HFFc6 (cell line): ENCODE results near the gene OSTN. TPM values are rescaled to one million over a fixed set of nuclear protein-coding genes. Genes with fewer than 3 reads are reported as not detected.

ENCODE experiments used
- DNase-seq: peaks from one replicate; pipeline ENCODE4 v3.0.0-alpha.2; 2018
- H3K27ac Mint-ChIP-seq: 2 replicates; pipeline ENCODE4 v1.8.0; 2020; ENCODE audit warnings: mild to moderate bottlenecking, mixed read lengths
- H3K27me3 Mint-ChIP-seq: 2 replicates; pipeline ENCODE4 v1.8.0; 2021; ENCODE audit warnings: mild to moderate bottlenecking, moderate library complexity, mixed read lengths; ENCODE audit not compliant: insufficient read depth
- H3K36me3 Mint-ChIP-seq: 2 replicates; pipeline ENCODE4 v1.8.0; 2021; ENCODE audit warnings: low read depth, mixed read lengths
- H3K4me1 Mint-ChIP-seq: 2 replicates; pipeline ENCODE4 v1.8.0; 2020; ENCODE audit warnings: low read depth, mixed read lengths
- H3K4me3 Mint-ChIP-seq: 2 replicates; pipeline ENCODE4 v1.8.0; 2020; ENCODE audit warnings: mild to moderate bottlenecking, moderate library complexity, mixed read lengths
- H3K9me3 Mint-ChIP-seq: 2 replicates; pipeline ENCODE4 v1.8.0; 2020; ENCODE audit warnings: mild to moderate bottlenecking, mixed read lengths
- CTCF ChIP-seq: fragments of 200-600 bp; sonication (generic); IDR thresholded peaks from 2 replicates; pipeline ENCODE4 v1.5.0; 2021; ENCODE audit warnings: antibody characterized with exemption, mild to moderate bottlenecking
- total RNA-seq, 6 experiments: library from RNA; stranded (reverse); fragmentation: NEBNext Ultra II Directional; extraction: Animal tissue kit (Norgen Biotek cat#: 25700); gene quantifications; 2 replicates in 1 of 6; 3 replicates in 5 of 6; pipeline ENCODE4 v1.2.3, GENCODE V29; 2021

OSTN gene
- total RNA-seq, 6 experiments from 2014 or later, result 0.24 to 0.71 (median 0.34) TPM; not detected in 2

- Mint-ChIP-seq H3K4me1 (peaks cover 58% of the 10 kb centered on the region), H3K27ac (no peak overlapping the region; the same call in 1 of the 2 replicates), H3K36me3 (no peaks in the 10 kb centered on the region), H3K9me3 (no peaks in the 10 kb centered on the region), H3K4me3 (no peak overlapping the region), H3K27me3 (no peaks in the 10 kb centered on the region)
- DNase-seq, result no peak
- no peak for TF ChIP-seq CTCF
These were observed 35.2 kb downstream of the OSTN start for GRCh38 chr3:191234216-191234615.

- TF ChIP-seq CTCF, result no peak
- Mint-ChIP-seq H3K4me1 (peaks cover 69% of the 10 kb centered on the region), H3K36me3 (no peaks in the 10 kb centered on the region), H3K4me3 (peak overlapping the region; percentile 66), H3K9me3 (no peaks in the 10 kb centered on the region), H3K27ac (peak overlapping the region; percentile 88), H3K27me3 (no peaks in the 10 kb centered on the region)
- peak; percentile 71 for DNase-seq
These were observed 36.6 kb downstream of the OSTN start for GRCh38 chr3:191235331-191236314.

- Mint-ChIP-seq H3K36me3 (no peaks in the 10 kb centered on the region), H3K4me3 (peak overlapping the region; percentile 54), H3K4me1 (peaks cover 69% of the 10 kb centered on the region), H3K27me3 (no peaks in the 10 kb centered on the region), H3K9me3 (no peaks in the 10 kb centered on the region), H3K27ac (peak overlapping the region; percentile 88)
- no peak for TF ChIP-seq CTCF
- DNase-seq, result peak; percentile 46
These were observed 37.6 kb downstream of the OSTN start for GRCh38 chr3:191236646-191237045.

- Mint-ChIP-seq H3K27me3 (no peaks in the 10 kb centered on the region), H3K4me3 (peak overlapping the region; percentile 54; the same call in 1 of the 2 replicates), H3K9me3 (no peaks in the 10 kb centered on the region), H3K4me1 (peaks cover 69% of the 10 kb centered on the region), H3K36me3 (no peaks in the 10 kb centered on the region), H3K27ac (peak overlapping the region; percentile 89)
- DNase-seq, result no peak
- TF ChIP-seq CTCF, result no peak
These were observed 38.2 kb downstream of the OSTN start for GRCh38 chr3:191237047-191237882.

GRCh38 chr3:191238321-191238817 is 39.3 kb downstream of the OSTN start:
- Mint-ChIP-seq H3K4me3 (peak overlapping the region; percentile 64), H3K4me1 (peaks cover 79% of the 10 kb centered on the region), H3K27me3 (no peaks in the 10 kb centered on the region), H3K36me3 (no peaks in the 10 kb centered on the region), H3K9me3 (no peaks in the 10 kb centered on the region), H3K27ac (peak overlapping the region; percentile 89)
- no peak for TF ChIP-seq CTCF
- peak; percentile 61 for DNase-seq
